Measurements from ENCODE around the gene TRAPPC8. TPM values are rescaled to one million over a fixed set of nuclear protein-coding genes. Genes with fewer than 3 reads are reported as not detected.
"Not testable (repeated sequence)": the region's sequence is repeated elsewhere in the genome, so short reads cannot be mapped to it uniquely, and the experiment has no call there.

TRAPPC8 gene
- total RNA-seq, 2 donors from 2014 or later, result 27.2 to 33.8 TPM

DNA sequence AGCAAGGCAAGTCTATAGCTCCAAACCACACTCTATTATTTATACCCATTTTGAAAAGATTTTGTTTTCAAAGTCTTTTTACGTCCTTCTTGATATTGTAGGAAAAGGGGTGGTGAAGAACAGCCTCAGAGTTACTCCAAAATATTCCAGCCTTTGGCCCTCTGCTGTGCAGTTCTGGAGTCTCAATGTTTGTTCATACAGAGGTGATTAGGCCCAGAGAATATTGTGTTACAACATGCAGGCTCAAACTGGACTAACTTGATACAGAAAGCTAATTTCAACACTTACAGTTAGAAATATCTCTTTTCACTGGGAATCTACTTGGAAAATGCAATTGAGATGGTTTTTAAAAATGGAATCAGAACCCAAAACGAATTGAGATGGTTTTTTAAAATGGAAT is 141.8 kb downstream of the TRAPPC8 start:
- H3K27ac ChIP-seq, result no peak overlapping the region
- no peak overlapping the region for H3K4me3 ChIP-seq
- no peaks in the 10 kb centered on the region for H3K36me3 ChIP-seq
- TF ChIP-seq, protein P1, sequence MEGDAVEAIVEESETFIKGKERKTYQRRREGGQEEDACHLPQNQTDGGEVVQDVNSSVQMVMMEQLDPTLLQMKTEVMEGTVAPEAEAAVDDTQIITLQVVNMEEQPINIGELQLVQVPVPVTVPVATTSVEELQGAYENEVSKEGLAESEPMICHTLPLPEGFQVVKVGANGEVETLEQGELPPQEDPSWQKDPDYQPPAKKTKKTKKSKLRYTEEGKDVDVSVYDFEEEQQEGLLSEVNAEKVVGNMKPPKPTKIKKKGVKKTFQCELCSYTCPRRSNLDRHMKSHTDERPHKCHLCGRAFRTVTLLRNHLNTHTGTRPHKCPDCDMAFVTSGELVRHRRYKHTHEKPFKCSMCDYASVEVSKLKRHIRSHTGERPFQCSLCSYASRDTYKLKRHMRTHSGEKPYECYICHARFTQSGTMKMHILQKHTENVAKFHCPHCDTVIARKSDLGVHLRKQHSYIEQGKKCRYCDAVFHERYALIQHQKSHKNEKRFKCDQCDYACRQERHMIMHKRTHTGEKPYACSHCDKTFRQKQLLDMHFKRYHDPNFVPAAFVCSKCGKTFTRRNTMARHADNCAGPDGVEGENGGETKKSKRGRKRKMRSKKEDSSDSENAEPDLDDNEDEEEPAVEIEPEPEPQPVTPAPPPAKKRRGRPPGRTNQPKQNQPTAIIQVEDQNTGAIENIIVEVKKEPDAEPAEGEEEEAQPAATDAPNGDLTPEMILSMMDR (IDR thresholded peaks at IDR 0.05), result no peak
- no peaks in the 10 kb centered on the region for H3K27me3 ChIP-seq
- DNase-seq (ENCODE audit: low spot score), result no peak
- H3K4me1 ChIP-seq, result no peaks in the 10 kb centered on the region
- no peaks in the 10 kb centered on the region for H3K9me3 ChIP-seq

DNA sequence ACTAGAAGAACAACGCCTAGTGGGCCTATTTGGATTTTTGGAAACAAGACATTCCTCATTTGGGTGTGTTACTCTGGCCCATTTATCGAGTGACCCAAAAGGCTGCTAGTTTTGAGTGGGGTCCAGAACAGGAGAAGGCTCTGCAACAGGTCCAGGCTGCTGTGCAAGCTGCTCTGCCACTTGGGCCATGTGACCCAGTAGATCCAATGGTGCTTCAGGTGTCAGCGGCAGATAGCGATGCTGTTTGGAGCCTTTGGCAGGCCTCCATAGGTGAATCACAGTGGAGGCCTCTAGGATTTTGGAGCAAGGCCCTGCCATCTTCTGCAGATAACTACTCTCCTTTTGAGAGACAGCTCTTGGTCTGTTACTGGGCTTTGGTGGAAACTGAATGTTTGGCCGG is 143.7 kb downstream of the TRAPPC8 start:
- H3K36me3 ChIP-seq; H3K9me3 ChIP-seq; H3K27me3 ChIP-seq; H3K27ac ChIP-seq; H3K4me1 ChIP-seq; H3K4me3 ChIP-seq; DNase-seq (ENCODE audit: low spot score): not testable (repeated sequence)

DNA sequence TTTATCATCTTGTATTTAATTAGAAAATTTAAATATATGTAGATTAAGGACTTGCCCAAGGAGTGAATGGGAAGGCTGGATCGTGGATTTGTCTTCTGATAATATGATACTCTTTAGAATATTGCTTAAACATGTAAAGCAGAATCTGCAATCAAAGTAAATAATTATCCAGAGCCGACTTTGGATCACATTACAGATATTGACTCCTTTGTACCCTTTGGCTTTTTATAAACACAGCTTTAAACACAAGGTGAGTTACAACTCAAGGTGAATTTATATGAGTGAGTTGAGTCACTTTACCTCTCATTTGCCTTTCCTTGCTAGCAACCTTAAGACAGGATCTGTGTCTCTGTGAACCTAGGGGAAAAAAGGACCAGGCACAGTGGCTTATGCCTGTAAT is 144.5 kb downstream of the TRAPPC8 start:
- Histone ChIP-seq H3K4me1 (no peaks in the 10 kb centered on the region), H3K27ac (no peak overlapping the region), H3K9me3 (no peaks in the 10 kb centered on the region), H3K36me3 (no peaks in the 10 kb centered on the region), H3K4me3 (no peak overlapping the region), H3K27me3 (no peaks in the 10 kb centered on the region)
- TF ChIP-seq, protein P1 (IDR thresholded peaks at IDR 0.05), result no peak
- DNase-seq (ENCODE audit: low spot score), result no peak

DNA sequence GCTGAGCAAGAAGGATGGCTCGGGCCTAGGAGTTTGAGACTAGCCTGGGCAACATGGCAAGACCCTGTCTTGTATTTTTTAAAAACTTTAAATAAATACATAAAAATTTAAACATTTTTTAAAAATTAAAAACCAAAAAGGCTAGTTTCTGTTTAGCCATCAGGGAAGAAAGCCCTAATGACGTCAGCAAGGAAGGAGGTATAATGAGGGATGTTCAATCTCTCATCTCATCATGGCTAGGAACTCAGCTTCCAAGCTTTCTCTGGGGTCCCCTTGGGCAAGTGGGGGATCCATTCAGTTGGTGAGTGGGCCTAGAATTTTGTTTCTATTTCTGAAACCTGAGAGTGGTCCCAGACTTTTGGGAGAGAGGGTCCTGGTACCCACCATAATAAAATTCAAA is 147.2 kb downstream of the TRAPPC8 start:
- Histone ChIP-seq H3K4me3 (no peak overlapping the region), H3K27ac (no peak overlapping the region), H3K4me1 (no peaks in the 10 kb centered on the region), H3K9me3 (no peaks in the 10 kb centered on the region), H3K36me3 (no peaks in the 10 kb centered on the region), H3K27me3 (no peaks in the 10 kb centered on the region)
- TF ChIP-seq, protein P1 (IDR thresholded peaks at IDR 0.05), result no peak
- no peak for DNase-seq (ENCODE audit: low spot score)

DNA sequence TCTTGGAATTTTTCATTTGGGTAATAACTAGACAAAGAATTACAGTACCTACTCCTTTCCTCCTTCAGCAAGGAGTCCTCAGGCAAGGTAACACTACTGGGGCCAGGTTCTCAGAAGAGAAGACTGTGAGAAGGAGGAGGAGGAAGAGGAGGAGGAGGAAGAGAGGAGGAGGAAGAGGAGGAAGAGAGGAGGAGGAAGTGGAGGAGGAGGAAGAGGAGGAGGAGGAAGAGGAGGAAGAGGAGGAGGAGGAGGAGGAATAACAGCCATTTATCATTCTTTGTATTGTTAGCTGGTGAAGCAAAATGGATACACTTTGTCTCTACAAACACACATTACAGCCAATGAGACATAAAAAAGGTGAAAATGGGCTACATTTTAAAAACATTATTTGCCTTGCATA is 149.4 kb downstream of the TRAPPC8 start:
- TF ChIP-seq, protein P1 (IDR thresholded peaks at IDR 0.05), result no peak
- Histone ChIP-seq H3K4me3 (no peak overlapping the region), H3K9me3 (no peaks in the 10 kb centered on the region), H3K27ac (no peak overlapping the region), H3K4me1 (no peaks in the 10 kb centered on the region), H3K36me3 (no peaks in the 10 kb centered on the region), H3K27me3 (no peaks in the 10 kb centered on the region)
- no peak for DNase-seq (ENCODE audit: low spot score)

DNA sequence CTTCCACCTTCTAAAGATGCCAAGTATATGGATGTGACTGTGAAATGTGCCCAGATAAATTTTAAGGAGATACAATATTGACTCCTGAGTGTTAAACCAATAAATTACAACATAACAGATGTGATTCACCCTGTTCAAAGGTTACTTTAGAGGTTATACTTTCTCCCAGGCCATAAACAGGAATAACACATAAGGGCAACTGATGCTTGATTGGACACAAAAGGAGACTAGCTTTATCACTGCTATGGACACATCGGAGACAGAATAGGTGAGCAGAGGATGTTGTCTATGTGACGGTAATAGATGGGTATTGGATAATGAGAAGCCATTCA is 150.4 kb downstream of the TRAPPC8 start:
- no peak overlapping the region for H3K27ac ChIP-seq
- TF ChIP-seq, protein P1 (IDR thresholded peaks at IDR 0.05), result no peak
- H3K27me3 ChIP-seq, result no peaks in the 10 kb centered on the region
- H3K36me3 ChIP-seq, result no peaks in the 10 kb centered on the region
- no peak for DNase-seq (ENCODE audit: low spot score)
- no peaks in the 10 kb centered on the region for H3K4me1 ChIP-seq
- no peaks in the 10 kb centered on the region for H3K9me3 ChIP-seq
- no peak overlapping the region for H3K4me3 ChIP-seq
